Measurements from ENCODE around the gene PRPSAP1. TPM values are rescaled to one million over a fixed set of nuclear protein-coding genes. Genes with fewer than 3 reads are reported as not detected.

Gene PRPSAP1
- total RNA-seq, 2 experiments from 2014 or later: 28.1 to 29.9 TPM

DNA sequence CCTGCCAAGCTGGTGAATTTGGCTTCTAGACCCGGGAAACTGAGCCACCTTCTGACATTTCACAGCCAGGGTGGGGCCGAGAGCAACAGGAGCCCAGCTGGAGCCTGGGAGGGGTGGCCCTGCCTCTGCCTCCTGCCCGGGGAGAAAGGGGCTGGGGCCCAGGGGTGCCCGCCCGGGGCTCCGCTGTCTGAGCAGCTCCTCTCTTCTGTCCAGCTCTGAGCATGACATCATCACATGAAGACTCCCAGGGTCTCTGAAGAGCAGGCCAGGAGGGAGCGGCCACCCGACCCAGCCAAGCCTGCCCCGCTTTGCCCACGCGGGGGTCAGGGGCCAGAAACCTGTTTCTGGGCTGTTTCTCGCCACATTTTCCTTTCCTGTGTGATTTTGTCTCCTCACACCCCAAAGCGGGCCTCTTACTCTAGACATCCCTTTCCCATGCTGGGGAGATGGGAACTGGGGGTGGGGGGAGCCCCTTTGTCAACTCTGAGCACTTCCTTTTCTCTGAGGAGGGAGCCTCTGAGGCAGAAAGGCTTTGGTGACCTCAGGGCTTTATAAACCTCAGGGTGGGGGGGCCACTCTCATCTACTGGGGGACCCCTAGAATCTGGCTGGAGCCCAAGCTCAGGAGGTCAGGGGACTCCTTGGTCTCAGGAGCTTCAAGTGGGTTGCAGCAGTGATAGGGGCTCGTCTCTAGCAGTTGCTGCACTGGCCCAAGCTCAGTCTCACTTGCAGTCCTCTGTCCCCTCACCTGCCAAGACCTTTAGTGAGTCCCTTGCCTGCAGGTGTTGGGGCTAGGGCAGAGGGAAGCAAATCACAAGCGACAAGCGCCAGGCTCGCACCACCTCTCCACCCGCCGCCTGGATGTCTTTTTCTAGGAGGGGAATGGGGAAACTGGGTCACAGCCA, 80.9 kb downstream of the PRPSAP1 start:
- Mint-ChIP-seq H3K27ac (peak overlapping the region; percentile 99), H3K36me3 (ENCODE audit: low read depth) (peaks cover 37% of the 10 kb centered on the region), H3K9me3 (no peaks in the 10 kb centered on the region), H3K4me3 (peak overlapping the region; percentile 96), H3K4me1 (ENCODE audit: low read depth) (peaks cover 53% of the 10 kb centered on the region), H3K27me3 (no peaks in the 10 kb centered on the region)
- intact Hi-C loops (cut with micrococcal nuclease): no loop called here
- ATAC-seq (peak; percentile 46), DNase-seq (peak; percentile 92)
- ChIA-PET CTCF (interaction anchor here (0.7 to 5.0 kb wide), 11 partner anchors 7 to 377 kb away, joined by 3 to 84 read pairs (median 5); no protein-coding TSS in a partner anchor), POLR2A (interaction anchor here (0.6 to 28.3 kb wide), 22 partner anchors 7 to 219 kb away, joined by 3 to 960 read pairs (median 4); partner anchors contain the start of genes EXOC7, GALR2, RNF157 and SPHK1)
- TF ChIP-seq, protein P1, sequence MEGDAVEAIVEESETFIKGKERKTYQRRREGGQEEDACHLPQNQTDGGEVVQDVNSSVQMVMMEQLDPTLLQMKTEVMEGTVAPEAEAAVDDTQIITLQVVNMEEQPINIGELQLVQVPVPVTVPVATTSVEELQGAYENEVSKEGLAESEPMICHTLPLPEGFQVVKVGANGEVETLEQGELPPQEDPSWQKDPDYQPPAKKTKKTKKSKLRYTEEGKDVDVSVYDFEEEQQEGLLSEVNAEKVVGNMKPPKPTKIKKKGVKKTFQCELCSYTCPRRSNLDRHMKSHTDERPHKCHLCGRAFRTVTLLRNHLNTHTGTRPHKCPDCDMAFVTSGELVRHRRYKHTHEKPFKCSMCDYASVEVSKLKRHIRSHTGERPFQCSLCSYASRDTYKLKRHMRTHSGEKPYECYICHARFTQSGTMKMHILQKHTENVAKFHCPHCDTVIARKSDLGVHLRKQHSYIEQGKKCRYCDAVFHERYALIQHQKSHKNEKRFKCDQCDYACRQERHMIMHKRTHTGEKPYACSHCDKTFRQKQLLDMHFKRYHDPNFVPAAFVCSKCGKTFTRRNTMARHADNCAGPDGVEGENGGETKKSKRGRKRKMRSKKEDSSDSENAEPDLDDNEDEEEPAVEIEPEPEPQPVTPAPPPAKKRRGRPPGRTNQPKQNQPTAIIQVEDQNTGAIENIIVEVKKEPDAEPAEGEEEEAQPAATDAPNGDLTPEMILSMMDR (IDR thresholded peaks at IDR 0.05): no peak

DNA sequence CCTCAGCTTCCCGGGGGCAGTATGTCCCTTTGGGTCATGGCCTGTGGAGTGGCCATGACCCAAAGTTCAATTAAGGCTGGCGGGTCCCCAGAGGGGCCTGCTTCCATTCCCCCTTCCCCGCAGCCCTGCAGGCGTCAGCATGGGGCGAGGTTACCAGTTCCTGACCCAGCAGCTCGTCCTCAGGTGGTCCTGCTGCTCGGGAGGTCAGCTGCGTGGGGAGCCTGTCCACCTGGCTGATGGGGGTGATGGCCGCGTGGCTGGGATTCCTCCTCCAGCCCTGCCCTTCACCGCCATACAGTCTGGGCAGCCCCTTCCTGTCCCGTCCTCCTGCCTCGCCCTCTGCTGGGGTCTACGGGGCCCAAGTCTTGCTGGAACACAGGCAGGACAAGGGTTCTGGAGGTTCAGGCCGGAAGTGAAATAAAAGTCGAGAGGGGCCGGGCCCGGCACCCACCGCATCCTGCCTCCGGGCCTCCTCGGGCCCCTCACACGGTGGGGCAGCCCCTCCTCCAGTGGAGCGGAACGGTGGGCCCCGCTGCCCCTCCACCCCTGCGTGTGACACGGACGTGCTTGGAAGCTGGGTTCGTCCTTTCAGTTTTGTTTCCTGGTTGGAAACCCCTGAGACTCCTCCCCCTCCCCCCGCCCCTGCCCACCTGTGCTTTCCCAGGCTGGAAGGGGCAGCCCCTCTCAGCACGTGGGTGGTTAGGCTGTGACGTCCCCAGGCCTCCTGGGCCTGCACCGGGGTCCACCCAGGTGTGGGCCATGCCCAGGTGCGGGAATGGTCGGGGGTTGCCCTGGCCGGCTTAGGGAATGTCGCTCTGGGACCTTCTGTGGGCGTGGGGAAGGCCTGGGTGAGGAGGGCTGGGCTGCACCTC, 81.8 kb downstream of the PRPSAP1 start:
- DNase-seq (peak; percentile 97), ATAC-seq (peak; percentile 64)
- H3K4me1 Mint-ChIP-seq (ENCODE audit: low read depth): peaks cover 47% of the 10 kb centered on the region
- H3K9me3 Mint-ChIP-seq: no peaks in the 10 kb centered on the region
- H3K27ac Mint-ChIP-seq: peak overlapping the region; percentile 99
- intact Hi-C loops (cut with micrococcal nuclease): no loop called here
- H3K27me3 Mint-ChIP-seq: no peaks in the 10 kb centered on the region
- TF ChIP-seq, protein P1 (IDR thresholded peaks at IDR 0.05): no peak
- peak overlapping the region; percentile 96 for H3K4me3 Mint-ChIP-seq
- H3K36me3 Mint-ChIP-seq (ENCODE audit: low read depth): peaks cover 45% of the 10 kb centered on the region
- POLR2A ChIA-PET: interaction anchor here (0.6 to 28.3 kb wide), 25 partner anchors 8 to 218 kb away, joined by 3 to 960 read pairs (median 6); partner anchors contain the start of genes EXOC7, GALR2, RNF157 and SRP68
- CTCF ChIA-PET: interaction anchor here (0.7 to 5.0 kb wide), 13 partner anchors 8 to 376 kb away, joined by 3 to 84 read pairs (median 6); no protein-coding TSS in a partner anchor

DNA sequence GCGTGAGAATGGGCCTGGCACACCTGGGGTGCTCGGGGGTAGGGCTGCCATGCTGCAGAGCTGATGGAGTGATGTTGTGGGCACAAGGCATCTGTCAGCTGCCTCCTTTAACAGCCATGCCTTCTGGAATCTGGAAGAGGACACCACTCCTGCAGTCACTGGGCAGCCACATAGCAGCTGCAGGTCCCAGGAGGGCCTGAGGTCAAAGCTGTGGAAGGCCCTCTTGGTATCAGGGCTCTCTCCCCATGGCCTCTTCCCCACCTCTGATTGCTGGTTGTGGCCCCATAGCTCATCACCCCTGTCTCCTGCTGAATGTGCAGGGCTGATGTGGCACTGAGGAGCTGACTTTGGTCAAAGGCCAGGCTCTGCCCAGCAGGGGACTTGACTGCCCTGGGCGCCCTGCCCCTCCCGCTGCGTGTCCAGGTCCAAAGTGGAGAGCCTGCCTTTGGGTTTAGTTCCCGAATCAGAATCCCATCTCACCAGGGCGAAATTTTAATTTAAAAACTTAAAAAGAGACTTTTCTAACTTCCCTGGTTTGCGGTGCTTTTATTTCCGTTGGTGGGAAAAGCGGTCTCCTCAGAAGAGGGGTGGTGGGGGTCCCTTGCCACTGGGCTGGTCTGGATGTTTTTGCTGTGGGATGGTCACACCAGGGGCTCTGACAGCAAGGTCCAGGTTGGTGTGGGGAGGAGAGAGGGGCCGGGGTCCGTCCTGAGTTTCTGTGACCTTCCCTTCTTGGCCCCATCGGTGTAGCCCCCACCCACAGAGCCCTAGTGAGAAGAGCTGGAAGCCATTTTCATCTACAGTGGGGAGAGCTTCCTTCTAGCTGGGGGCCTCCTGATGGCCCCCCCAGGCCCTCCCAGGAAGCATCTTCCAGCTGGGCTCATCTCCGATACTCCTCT, 82.7 kb downstream of the PRPSAP1 start:
- Mint-ChIP-seq H3K36me3 (ENCODE audit: low read depth) (peaks cover 53% of the 10 kb centered on the region), H3K4me3 (peak overlapping the region; percentile 96), H3K27ac (peak overlapping the region; percentile 99), H3K9me3 (no peaks in the 10 kb centered on the region), H3K4me1 (ENCODE audit: low read depth) (peaks cover 39% of the 10 kb centered on the region), H3K27me3 (no peaks in the 10 kb centered on the region)
- TF ChIP-seq, protein P1 (IDR thresholded peaks at IDR 0.05): no peak
- ChIA-PET POLR2A (interaction anchor here (0.6 to 28.3 kb wide), 20 partner anchors 8 to 217 kb away, joined by 3 to 960 read pairs (median 7); partner anchors contain the start of genes RNF157, SRP68 and UBALD2), CTCF (interaction anchor here (0.9 to 5.4 kb wide), 12 partner anchors 9 to 150 kb away, joined by 3 to 37 read pairs (median 8); no protein-coding TSS in a partner anchor)
- intact Hi-C loops (cut with micrococcal nuclease): no loop called here
- DNase-seq (peak; percentile 74), ATAC-seq (peak; percentile 2)

DNA sequence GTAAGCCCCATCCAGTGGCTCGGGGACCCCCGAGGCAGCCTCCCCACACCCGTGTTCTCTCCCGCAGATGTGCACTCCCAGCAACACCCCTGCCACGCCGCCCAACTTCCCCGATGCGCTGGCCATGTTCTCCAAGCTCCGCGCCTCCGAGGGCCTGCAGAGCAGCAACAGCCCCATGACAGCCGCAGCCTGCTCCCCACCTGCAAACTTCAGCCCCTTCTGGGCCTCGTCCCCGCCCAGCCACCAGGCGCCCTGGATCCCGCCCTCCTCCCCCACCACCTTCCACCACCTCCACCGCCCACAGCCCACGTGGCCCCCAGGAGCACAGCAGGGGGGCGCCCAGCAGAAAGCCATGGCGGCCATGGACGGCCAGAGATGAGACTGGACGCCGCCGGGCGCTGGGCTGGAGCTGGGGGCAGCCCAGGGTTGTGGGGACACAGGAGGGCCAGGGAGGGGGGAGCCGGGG, 83.6 kb downstream of the PRPSAP1 start:
- CTCF ChIA-PET: interaction anchor here (0.9 to 5.4 kb wide), 10 partner anchors 9 to 167 kb away, joined by 3 to 37 read pairs (median 6); partner anchors contain the start of gene EXOC7

More for the DNA sequence above, 83.6 kb downstream of the PRPSAP1 start:
- TF ChIP-seq, protein P1 (IDR thresholded peaks at IDR 0.05): no peak
- Mint-ChIP-seq H3K4me3 (peak overlapping the region; percentile 96), H3K4me1 (ENCODE audit: low read depth) (peaks cover 36% of the 10 kb centered on the region), H3K9me3 (no peaks in the 10 kb centered on the region), H3K36me3 (ENCODE audit: low read depth) (peaks cover 56% of the 10 kb centered on the region), H3K27ac (peak overlapping the region; percentile 99), H3K27me3 (no peaks in the 10 kb centered on the region)
- POLR2A ChIA-PET: interaction anchor here (1.0 to 28.3 kb wide), 12 partner anchors 9 to 198 kb away, joined by 3 to 960 read pairs (median 20); partner anchors contain the start of genes FOXJ1, RNF157, SRP68 and UBALD2
- intact Hi-C loops (cut with micrococcal nuclease): no loop called here
- DNase-seq (peak; percentile 81), ATAC-seq (no peak)

All from activated CD8-positive, alpha-beta T cell treated with anti-CD3 and anti-CD28 coated beads for 36 hours (primary cell).